ENCODE measurements around the gene WBP1. TPM values are rescaled to one million over a fixed set of nuclear protein-coding genes. Genes with fewer than 3 reads are reported as not detected.

Gene WBP1
- total RNA-seq, 2 donors from 2014 or later, result 43.0 to 57.4 TPM

- peaks cover 0 to 22% of the 10 kb centered on the region in 2 donors for H3K4me1 ChIP-seq
- no peaks in the 10 kb centered on the region for H3K27me3 ChIP-seq
- peak; percentile 87 for DNase-seq (ENCODE audit: low spot score)
- H3K9me3 ChIP-seq, result no peaks in the 10 kb centered on the region
- TF ChIP-seq CTCF (IDR thresholded peaks at IDR 0.05), result no peak
- peak within 1 kb of the TSS; percentile 49 to 64 for H3K4me3 ChIP-seq
- peak within 1 kb of the TSS; percentile 57 to 61 for H3K27ac ChIP-seq
- peaks cover 7% of the 10 kb centered on the region for H3K36me3 ChIP-seq
Observed at GRCh38 chr2:74421221-74421870, 36.9 kb upstream of the WBP1 start, which contains the start of the genes C2orf81 and WDR54. C2orf81 (minus strand) TSS chr2:74421619; CDS start chr2:74421560, 59 bp downstream. WDR54 (plus strand) TSS chr2:74421730; CDS start chr2:74422154, 424 bp downstream.

- H3K36me3 ChIP-seq, result peaks cover 23% of the 10 kb centered on the region
- H3K27me3 ChIP-seq, result no peaks in the 10 kb centered on the region
- peaks cover 0 to 17% of the 10 kb centered on the region in 2 donors for H3K4me1 ChIP-seq
- no peak for DNase-seq (ENCODE audit: low spot score)
- no peak overlapping the region for H3K27ac ChIP-seq
- no peak overlapping the region for H3K4me3 ChIP-seq
- no peaks in the 10 kb centered on the region for H3K9me3 ChIP-seq
- TF ChIP-seq CTCF (IDR thresholded peaks at IDR 0.05), result no peak
Observed at GRCh38 chr2:74423231-74424095, 34.8 kb upstream of the WBP1 start.

- peaks cover 0 to 13% of the 10 kb centered on the region in 2 donors for H3K4me1 ChIP-seq
- H3K36me3 ChIP-seq, result peaks cover 32% of the 10 kb centered on the region
- TF ChIP-seq CTCF (IDR thresholded peaks at IDR 0.05), result no peak
Observed at GRCh38 chr2:74424139-74424992, 33.9 kb upstream of the WBP1 start.

GRCh38 chr2:74424995-74425406 lies 33.2 kb upstream of the WBP1 start:
- Histone ChIP-seq H3K9me3 (no peaks in the 10 kb centered on the region), H3K36me3 (peaks cover 38% of the 10 kb centered on the region), H3K4me1 (peaks cover 0 to 13% of the 10 kb centered on the region in 2 donors), H3K4me3 (no peak overlapping the region), H3K27me3 (no peaks in the 10 kb centered on the region), H3K27ac (no peak overlapping the region)
- no peak for TF ChIP-seq CTCF (IDR thresholded peaks at IDR 0.05)
- no peak for DNase-seq (ENCODE audit: low spot score)

More at GRCh38 chr2:74424139-74424992, 33.9 kb upstream of the WBP1 start:
- DNase-seq (ENCODE audit: low spot score), result no peak
- no peaks in the 10 kb centered on the region for H3K9me3 ChIP-seq
- no peaks in the 10 kb centered on the region for H3K27me3 ChIP-seq
- H3K4me3 ChIP-seq, result no peak overlapping the region
- no peak overlapping the region for H3K27ac ChIP-seq

GRCh38 chr2:74425523-74425922 lies 32.7 kb upstream of the WBP1 start:
- Histone ChIP-seq H3K9me3 (no peaks in the 10 kb centered on the region), H3K4me3 (no peak overlapping the region), H3K27me3 (no peaks in the 10 kb centered on the region), H3K36me3 (peaks cover 44% of the 10 kb centered on the region), H3K4me1 (peaks cover 0 to 13% of the 10 kb centered on the region in 2 donors), H3K27ac (no peak overlapping the region)
- DNase-seq (ENCODE audit: low spot score), result no peak
- TF ChIP-seq CTCF (IDR thresholded peaks at IDR 0.05), result no peak
